ENCODE measurements around the gene PRKAR1B. TPM values are rescaled to one million over a fixed set of nuclear protein-coding genes. Genes with fewer than 3 reads are reported as not detected.

PRKAR1B gene
- polyA plus RNA-seq (2013, experiment 1 of 2; ENCODE audit: insufficient read length), result 7.7 TPM
- 7.9 TPM for polyA plus RNA-seq (2013, experiment 2 of 2; ENCODE audit: insufficient read length)

DNA sequence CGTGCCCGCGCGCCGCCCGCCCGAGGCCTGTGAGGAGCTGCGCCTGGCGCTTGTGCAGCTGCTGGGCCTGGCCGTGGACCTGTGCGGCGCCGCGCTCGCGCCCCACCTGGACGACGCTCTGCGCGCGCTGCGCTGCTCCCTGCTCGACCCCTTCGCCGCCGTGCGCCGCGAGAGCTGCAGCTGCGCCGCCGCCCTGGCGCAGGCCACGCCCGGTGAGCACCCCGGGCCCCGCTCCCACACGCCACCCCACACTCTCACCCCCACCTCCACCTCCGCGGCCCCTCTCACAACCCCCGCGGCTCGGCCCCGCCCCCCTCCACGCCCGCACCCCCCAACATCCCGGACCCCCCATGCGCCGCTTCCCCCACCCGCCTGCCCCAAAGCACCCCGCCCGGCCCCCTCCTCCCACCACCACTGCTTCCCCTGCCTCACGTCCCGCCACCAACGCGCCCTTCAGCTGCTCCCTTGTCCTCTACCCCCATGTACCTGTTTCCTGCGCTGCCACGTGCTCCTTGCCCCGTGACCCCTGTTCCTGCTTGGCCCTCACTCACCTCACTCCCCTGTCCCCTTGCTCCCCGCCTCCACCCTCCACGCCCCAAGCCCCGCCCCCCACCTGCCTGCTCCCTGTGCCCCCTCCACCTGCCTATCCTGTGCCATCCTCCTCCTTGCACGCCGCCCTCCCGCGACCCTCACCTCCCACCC, at the start of gene PRKAR1B:
Gene PRKAR1B (minus strand): TSS at position 178 of the 702 bp plus-strand sequence. CDS start 15,776 bp downstream, outside the sequence.
- DNase-seq, result no peak

DNA sequence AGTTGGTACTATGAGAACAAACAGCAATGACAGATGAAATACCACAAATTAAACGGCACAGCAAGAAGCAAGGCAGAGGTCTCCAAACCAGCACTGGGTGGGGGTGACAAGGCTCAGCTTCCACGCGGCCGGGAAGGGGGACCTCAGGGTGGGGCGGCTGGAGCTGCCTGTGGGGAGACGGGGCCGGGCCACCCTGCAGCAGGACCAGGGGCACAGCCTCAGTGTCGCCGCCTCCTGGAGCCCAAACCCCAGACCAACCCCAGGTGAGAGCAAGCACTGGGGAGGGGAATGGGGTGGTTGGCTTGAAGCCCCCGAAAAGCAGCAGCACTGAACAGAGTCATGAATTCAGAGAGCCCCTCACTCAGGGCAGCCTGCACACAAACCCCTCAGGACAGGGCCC, 49.3 kb upstream of the PRKAR1B start:
- DNase-seq, result no peak

GRCh38 chr7:774161-775109, 47.4 kb upstream of the PRKAR1B start:
- peak; percentile 38 for DNase-seq

- DNase-seq, result no peak
These were observed 46.5 kb upstream of the PRKAR1B start for GRCh38 chr7:773622-773915.

- DNase-seq, result no peak
These were observed 46.0 kb upstream of the PRKAR1B start for GRCh38 chr7:772861-773621.

DNA sequence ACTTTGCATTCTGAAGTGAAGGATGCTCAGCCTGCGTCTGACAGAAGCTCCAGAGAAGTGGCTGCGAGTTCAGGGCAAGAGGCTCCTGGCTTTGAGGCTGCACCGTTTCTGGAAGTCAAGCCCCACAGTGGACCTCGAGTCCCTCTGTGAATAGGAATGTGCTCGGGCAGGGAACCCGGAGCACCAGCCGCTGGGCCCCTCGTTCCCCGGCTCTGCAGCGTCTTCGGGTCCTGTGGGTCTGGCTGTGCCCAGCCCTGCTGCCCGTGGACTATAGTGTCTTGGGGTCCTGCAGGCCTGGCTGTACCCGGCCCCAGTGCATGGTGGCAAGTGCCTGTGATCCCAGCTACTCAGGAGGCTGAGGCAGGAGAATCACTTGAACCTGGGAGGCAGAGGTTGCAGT, 45.3 kb upstream of the PRKAR1B start:
- no peak for DNase-seq

DNA sequence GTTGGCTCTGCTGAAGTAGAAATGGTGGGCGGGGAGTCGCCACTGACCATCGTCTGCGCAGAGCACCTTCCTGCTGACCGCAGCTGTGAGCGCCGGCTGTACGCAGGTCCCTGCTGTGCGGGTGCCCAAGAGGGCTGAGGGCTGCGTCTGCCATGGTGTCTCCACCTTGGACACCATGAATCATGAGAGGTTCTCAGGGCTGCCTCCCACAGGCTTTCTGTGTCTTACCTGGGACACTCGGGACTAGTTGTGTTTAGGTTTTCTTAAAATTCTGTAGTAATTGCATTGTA, 44.9 kb upstream of the PRKAR1B start:
- no peak for DNase-seq

DNA sequence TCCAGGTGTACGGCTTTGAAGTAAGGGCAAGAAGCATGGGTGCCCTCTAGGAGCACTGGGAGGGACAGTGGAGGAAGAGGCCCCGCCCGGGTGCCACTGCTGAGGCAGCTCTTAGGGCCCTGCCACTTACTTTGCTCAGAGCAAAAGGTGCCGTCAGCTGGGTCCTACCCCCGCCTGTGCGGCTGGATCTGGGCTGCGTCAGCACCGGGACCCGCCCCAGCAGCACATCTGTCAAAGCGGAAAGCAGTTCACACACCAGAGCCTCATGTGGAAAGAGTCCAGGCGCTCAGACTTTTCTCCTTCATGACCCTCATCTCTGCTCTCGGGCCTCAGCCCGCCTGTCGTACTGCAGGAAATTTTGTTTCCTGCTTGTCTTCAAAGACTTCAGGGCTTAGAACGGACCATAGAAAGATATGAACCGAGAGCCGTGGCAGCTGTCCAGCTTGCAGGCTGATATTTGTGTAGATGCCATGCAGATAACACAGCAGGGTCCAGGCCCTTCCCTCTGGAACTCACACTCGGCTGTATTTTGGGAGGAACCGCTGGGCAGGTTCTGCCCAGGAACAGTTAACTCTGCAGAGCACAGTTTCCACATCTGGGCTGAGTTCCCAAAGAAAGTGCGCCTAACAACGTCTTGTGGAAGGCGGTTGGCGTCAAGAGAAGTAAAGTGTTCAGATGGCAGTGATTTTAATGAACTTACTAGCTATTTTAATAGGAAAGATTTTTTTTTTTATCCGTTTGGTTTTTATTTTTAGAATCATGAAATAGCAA, 44.3 kb upstream of the PRKAR1B start:
- no peak for DNase-seq

DNA sequence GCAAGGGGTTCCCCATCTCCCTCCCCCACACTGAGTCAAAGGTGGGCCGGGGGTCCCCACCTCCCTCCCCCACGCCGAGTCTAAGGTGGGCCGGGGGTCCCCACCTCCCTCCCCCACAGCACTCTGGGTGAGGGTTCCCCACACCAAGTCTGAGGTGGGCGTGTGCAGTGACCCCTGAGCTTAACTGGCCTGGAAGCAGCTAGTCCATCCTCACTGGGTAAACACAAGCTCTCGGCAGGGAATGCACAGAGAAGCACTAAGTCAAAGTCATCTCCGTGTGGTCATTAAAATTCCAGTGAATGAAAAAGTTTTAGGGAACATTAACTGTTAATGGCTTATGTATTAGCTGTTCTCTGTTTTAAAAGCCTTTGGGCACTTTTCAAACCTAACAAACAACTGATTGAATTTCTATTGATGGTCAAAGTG, 43.7 kb upstream of the PRKAR1B start:
- no peak for DNase-seq

DNA sequence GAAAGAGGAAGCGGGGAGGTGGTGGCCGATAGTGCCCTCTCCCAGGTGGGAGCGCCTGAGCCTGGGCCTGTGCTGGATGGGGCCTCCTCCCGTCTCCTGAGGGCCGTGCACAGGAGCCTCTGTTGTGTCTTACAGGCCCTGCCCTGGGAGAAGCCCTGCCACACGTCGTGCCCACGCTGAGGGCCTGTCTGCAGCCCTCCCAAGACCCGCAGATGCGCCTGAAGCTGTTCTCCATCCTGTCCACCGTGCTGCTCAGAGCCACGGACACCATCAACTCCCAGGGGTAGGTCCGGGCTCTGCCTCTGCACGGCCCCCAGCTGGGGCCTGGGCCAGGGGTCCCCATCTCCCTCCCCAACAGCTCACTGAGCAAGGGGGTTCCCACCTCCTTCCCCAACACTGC, 43.3 kb upstream of the PRKAR1B start:
- no peak for DNase-seq

DNA sequence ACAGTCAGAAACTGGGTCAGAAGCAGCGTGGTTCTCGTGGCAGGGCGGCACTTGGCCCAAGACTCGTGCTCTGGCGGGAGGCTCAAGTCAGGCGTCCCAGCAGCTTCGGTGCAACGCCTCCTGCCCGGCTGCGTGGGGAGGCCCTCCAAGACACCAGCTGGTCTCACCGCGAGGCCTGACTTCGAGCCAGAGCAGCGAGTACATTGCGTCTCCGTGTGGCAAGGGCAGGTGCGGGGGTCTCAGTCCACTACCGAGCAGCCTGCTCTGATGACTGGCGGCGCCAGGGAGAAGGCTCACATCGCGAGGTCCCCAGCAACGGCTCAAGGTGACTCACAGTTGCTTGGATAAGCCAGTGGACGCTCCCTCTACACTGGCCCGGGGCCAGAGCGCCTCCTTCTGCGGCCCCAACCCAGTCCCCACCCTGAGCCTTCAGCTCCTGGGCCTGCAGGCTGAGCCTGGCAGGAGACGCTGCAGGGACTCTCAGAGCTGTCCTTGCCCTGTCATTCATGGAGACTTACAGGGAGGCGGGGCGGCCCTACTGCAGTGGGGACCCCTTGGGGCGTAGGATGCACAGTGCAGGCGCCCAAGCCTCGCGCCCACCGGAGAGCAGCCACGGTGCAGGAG, 41.9 kb upstream of the PRKAR1B start:
- DNase-seq, result no peak

DNA sequence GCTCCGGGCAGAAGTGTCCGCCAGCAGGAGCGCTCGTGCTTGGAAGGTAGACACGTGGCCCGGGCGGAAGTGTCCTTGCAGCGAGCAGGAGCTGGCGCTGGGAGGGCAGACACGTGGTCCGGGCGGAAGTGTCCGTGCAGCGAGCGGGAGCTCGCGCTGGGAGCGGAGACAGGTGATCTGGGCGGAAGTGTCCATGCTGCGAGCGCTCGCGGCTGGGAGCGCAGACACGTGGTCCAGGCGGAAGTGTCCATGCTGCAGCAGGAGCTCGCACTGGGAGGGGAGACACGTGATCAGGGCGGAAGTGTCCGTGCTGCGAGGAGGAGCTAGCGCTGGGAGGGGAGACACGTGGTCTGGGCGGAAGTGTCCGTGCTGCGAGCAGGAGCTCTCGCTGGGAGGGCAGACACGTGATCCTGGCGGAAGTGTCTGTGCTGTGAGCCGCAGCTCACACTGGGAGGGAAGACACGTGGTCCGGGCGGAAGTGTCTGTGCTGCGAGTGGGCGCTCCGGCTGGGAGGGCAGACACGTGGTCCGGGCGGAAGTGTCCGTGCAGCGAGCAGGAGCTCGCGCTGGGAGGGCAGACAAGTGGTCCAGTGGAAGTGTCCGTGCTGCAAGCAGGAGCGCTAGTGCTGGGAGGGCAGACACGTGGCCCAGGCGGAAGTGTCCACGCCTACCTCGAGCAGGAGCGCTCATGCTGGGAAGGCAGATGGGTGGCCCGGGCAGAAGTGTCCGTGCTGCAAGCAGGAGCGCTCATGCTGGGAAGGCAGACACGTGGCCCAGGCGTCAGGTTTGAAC, 41.1 kb upstream of the PRKAR1B start:
- DNase-seq, result peak; percentile 71

GRCh38 chr7:767580-767940, 40.5 kb upstream of the PRKAR1B start:
- peak; percentile 51 for DNase-seq

- DNase-seq, result no peak
These were observed 38.3 kb upstream of the PRKAR1B start for GRCh38 chr7:765383-765782.

DNA sequence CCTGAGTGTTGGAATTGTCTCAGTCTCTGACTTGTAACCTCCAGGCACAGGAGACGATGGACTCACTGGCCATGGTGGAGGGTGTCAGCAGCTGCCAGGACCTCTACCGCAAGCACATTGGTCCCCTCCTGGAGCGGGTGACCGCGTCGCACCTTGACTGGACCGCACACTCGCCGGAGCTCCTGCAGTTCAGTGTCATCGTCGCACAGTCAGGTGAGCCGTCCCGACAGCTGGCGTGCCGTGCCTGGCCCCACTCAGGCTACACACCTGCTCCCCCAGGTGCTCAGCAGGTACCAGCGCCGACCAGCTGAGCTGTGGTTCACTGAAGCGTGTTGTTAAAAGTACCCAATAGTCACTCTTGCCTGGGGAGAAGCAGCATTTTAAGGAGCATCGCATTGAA, 36.7 kb upstream of the PRKAR1B start:
- DNase-seq, result no peak

DNA sequence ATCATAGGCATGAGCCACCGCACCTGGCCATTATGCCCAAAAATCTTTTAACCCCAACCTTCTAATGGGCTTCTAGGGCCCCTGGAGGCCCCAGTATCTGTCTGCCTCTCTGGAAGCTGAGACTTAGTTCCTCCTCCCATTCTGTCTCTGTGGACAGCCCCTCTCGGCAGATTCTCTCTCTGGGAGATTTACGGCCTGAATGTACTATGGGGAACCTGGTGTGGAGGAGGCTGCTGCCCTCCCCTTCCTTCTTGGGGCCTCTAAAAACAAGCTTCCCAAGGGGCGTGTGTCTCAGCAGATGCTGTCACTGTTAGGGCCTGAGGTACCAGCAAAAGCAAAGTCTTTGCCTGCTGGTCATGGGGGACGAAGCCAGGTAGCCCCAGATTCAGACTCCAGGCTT, 35.8 kb upstream of the PRKAR1B start:
- DNase-seq, result no peak

GRCh38 chr7:761631-762030, 34.5 kb upstream of the PRKAR1B start:
- no peak for DNase-seq

DNA sequence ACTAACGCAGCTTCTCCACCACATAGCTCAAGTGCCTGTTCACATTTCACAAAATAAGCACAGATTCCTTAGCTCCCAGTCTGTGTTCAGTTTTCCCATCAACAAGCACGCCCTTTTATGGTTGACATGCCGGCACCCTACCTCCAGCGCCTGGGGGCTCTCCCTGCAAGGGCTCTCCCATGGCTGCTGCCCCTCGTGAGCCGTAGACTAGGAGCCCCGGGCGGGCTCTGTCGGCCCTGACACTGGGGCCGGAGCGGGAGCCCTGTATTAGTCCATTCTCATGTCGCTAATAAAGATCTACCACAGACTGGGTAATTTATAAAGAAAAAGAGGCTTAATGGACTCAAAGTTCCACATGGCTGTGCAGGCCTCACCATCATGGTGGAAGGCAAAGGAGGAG, 34.0 kb upstream of the PRKAR1B start:
- DNase-seq, result no peak

GRCh38 chr7:760006-760405, 32.9 kb upstream of the PRKAR1B start:
- no peak for DNase-seq

DNA sequence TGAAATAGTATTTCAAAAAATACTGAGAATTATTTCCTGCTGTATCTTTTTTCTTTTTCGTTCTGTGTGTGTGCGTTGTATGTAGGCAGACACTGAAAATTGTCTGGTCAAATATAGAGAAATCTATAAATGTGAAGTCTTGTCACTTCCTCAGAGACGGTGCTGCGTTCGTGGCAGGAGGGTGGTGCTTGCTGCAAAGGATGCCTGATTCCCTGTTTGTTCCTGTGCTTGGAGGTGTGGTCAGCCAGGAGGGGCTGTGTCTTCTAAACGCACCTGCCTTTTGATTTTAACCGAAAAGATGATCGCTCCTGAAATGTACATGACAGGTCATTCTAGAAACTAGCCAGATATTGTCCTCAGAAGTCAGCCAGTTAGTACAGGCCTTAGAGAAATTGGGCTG, 32.5 kb upstream of the PRKAR1B start:
- no peak for DNase-seq

GRCh38 chr7:757741-758163, 30.7 kb upstream of the PRKAR1B start:
- DNase-seq, result no peak
